HG03457 (cell line): ENCODE results near the gene MDFI.

Experiments used
- ATAC-seq: cut with Tn5 transposase; IDR thresholded peaks from one replicate; pipeline ENCODE4 v1.9.1; 2021; ENCODE audit warnings: moderate number of reproducible peaks; ENCODE audit not compliant: unreplicated experiment

Gene MDFI

DNA sequence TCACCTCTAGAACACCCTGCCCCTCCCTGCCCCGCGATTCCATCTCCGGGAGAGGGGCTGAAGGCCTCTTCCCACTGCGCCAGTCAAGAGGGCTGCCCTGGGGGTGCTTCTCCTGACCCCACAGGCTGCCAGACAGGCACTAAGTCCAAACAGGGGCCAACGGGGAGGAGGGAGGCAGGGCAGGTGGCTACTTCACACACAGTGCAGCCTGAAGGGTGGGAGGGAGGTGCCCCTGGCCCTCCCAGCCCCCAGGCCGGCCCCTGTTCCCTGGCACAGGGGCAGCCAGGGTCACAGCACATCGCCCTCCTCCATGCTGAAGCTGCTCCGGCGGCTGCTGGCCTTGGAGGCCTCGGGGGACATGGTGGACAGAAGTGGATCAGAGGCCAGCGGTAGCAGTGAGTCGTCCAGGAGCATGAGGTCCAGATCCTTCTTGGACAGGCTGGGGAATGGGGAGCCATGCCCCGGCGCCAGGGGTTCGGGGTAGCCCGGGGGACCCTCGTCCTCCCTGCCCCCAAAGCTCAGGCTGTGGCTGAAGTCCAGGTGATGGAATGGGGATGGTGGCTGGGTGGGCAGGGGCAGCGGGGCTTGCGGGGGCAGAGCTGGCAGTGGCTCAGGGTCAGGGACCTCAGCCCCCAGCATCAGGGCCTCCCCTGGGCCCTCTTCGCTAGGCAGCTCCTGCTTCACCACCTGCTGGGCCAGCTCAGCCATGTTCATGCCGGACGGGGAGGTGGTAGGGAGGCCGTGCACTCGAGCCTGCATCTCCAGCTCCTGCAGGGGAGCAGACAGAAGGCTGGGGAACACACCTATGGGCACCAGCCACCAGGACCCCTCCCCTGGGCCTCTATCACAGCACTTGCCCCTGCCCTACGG lies 46.3 kb downstream of the MDFI start:
- no peak for ATAC-seq

DNA sequence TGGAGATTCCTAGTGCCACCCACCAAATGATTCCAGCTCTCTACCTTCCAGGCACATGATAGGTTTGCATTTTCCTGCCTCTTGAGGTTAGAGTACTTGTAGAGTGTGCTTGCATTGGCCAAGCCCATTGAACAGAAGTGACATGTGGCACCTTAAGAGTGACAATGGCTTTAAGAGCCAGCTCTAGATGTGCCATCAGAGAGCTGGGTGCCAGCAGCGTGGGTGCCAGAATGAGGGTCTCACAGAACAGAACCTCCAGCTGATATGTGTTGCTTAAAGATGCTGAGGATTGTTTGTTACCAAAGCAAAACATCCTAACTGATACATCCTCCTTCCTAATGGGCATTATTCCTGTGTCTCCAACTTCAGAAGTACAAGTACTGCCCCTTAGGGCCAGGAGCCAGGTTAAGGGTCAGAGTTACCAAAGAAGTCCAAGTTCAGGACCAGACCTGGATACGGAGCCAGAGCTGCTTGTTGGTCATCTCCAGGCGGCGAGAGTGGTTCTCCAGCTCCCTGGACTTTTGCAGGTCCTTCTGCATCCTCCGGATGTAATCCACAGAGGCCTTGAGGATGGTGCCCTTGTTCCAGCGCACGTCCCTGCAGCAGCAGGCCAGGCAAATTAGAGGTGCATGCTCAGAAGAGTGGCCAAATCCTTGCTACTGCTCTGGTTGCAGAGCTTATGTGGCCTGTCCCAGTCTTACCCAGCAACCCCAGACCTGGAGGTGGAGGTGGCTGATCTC lies 47.5 kb downstream of the MDFI start:
- no peak for ATAC-seq

DNA sequence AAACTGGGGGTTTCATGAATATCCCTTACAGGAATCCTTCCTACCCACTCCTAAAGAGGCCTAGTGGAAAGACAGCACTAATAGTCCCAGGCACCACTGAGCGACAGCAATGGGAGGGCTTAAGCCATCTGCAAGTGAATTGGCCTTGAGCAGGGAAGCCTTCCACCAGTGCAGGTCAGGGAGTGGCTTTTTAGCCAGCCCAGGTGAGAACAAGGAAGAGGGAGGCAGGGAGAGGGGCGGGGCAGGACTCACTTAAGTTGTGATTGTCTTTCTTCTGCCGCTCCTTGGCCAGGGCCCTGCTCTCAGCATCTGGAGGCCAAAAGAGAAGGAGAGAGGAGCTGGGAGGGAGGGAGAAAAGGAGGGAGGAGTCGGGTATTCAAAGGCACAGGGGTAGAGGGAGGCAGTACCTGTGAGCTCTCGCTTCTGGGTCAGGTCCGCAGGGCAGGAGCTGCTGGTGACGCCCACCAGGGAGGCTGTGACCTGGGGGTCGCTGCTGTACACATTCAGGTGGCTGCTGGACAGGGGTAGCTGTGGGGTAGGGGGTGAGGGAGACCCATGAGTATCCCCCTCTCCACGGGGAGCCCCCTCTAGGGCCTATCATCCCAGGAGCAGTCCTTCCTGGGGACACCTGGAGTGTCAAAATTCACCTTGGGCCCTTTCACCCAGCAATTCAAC lies 49.4 kb downstream of the MDFI start:
- no peak for ATAC-seq

- ATAC-seq: no peak
Observed at GRCh38 chr6:41688256-41688965, 50.1 kb downstream of the MDFI start.

- no peak for ATAC-seq
Observed at GRCh38 chr6:41689171-41690008, 51.1 kb downstream of the MDFI start.

- ATAC-seq: no peak
Observed at GRCh38 chr6:41690541-41691330, 52.5 kb downstream of the MDFI start.

- no peak for ATAC-seq
Observed at GRCh38 chr6:41691426-41692079, 53.3 kb downstream of the MDFI start.

DNA sequence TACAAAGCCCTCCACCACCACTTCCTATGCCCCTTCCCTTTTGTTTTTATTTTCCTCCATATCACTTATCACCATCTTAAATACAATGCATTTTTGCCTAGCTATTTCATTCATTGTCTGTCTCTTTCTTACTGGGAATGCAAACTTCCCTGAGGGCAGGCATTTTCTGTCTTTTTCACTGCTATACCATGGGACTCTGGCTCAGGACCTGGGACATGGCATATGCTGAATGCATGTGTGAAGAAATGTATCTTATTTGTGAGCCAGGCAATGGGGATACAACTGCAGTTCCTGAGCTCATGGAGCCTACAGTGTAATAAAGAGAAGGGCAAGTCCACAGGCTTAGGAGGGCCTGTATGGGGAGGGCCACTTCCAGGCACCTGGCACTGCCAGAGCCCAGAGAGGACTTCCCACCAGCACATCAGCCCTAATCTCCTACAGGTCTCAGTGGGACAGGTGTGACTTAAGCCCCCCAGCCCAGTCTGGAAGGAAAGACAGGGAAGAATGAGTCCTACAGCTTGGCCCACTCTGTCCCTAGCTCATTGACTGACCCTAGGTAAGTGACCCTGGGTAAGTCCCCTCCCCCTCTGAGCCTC lies 53.9 kb downstream of the MDFI start:
- ATAC-seq: no peak

GRCh38 chr6:41692730-41693129 lies 54.5 kb downstream of the MDFI start:
- ATAC-seq: no peak

GRCh38 chr6:41693281-41694240 lies 55.3 kb downstream of the MDFI start:
- ATAC-seq: no peak

DNA sequence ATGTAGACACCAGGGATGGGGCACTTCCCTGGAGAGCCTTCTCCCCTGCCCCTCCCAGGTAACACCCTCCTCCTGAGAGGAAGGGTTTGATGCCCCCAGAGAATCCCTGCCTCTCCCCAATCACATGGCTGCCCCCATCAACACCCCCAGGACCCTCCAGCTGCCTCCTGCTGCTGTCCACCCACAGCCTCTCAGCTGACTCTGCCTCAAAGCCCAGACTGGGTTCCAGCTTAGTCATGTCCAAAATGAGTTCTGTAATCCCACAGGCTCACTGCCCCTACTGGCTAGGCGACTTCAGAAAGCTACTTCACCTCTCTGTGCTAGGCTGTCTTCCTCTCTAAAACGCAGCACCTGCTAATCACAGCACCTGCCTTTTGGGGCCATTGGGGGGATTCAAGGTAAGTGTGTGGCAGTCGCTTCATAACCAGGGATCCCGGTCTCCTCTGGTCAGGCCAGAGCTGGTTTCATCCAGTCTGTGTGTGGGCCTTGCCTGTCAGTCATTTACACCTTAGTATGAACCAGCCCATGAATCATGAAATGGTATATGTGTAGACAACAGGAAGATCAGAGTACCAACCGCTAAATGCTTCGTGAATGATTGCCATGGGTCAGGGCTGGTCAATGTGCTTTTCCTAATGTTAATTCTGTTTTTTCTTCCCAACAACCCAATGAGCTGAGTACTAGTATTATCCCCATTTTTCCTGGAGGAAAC lies 56.7 kb downstream of the MDFI start:
- ATAC-seq: no peak

GRCh38 chr6:41695825-41696224 lies 57.6 kb downstream of the MDFI start:
- ATAC-seq: no peak

GRCh38 chr6:41696788-41697187 lies 58.5 kb downstream of the MDFI start:
- no peak for ATAC-seq

DNA sequence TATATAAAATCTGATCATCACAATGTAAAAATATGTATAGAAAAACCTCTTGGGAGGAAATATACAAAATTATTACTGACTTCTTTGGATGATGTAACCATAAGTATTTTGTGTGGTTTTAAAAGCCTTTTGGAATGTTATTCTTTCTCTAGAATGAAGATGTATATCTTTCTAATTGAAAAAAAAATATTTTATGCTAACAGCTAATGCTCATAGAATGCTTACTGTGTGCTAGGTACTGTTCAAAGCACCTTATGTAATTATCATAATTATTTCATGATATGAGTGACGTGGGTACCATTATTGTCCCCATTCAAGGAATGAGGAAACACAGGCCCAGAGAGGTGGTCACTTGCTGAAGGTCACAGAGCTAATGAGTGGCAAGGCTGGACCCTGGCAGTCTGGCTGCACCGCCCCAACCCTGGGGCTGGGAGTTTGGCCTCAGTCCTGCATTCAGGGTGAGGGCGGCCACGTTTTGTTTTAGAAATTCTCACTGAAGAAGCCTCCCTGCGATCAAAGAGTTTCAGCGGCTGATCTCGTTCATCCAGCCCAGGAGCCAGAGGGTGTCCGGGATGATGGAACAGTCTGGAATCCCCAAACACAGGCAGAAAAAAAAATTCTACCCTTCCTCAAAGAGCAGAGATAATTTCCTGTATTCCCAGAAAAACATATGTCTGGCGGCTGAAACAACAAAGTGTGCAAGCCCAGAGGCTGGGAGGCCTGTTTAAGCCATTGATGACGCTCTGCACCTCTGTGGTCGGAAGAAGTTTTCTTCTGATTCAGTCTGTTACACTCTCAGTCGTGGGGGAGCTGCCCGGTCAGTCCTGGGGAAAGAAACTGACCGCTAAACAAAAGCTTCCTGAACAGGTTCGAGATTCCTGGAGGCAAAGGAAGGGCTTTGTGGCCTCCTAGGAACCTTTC lies 59.9 kb downstream of the MDFI start:
- no peak for ATAC-seq

GRCh38 chr6:41699063-41699462 lies 60.8 kb downstream of the MDFI start:
- ATAC-seq: no peak
